ENCODE data around the gene UCKL1. TPM values are rescaled to one million over a fixed set of nuclear protein-coding genes. Genes with fewer than 3 reads are reported as not detected.
"Not testable (repeated sequence)": the region's sequence is repeated elsewhere in the genome, so short reads cannot be mapped to it uniquely, and the experiment has no call there.

The UCKL1 gene
- 14.3 TPM for total RNA-seq

GRCh38 chr20:63955827-63956663 is at the start of gene UCKL1:
TSS of gene UCKL1 (minus strand) at chr20:63956416. CDS start at chr20:63956372, 44 bp downstream.
- DNase-seq (ENCODE audit: low spot score in 2 of 2): peak; percentile 96 to 99
- peak; percentile 70 for FAIRE-seq

- DNase-seq (ENCODE audit: low spot score in 2 of 2) (no peak), FAIRE-seq (no peak)
These were observed 49.2 kb upstream of the UCKL1 start for GRCh38 chr20:64005394-64005793.

- DNase-seq (ENCODE audit: low spot score in 2 of 2) (no peak), FAIRE-seq (no peak)
These were observed 47.9 kb upstream of the UCKL1 start for GRCh38 chr20:64003960-64004725.

- no peak for DNase-seq (ENCODE audit: low spot score in 2 of 2)
- no peak for FAIRE-seq
These were observed 45.4 kb upstream of the UCKL1 start for GRCh38 chr20:64001607-64002011.

GRCh38 chr20:64000906-64001305 is 44.7 kb upstream of the UCKL1 start:
- no peak for FAIRE-seq
- DNase-seq (ENCODE audit: low spot score in 2 of 2): no peak

GRCh38 chr20:63982937-63983336 is 26.7 kb upstream of the UCKL1 start:
- FAIRE-seq (no peak), DNase-seq (ENCODE audit: low spot score in 2 of 2) (no peak)

- no peak for FAIRE-seq
- peak; percentile 98 to 99 for DNase-seq (ENCODE audit: low spot score in 2 of 2)
These were observed 24.9 kb upstream of the UCKL1 start, which contains the start of gene PRPF6 for GRCh38 chr20:63980806-63981728. TSS of gene PRPF6 (plus strand) at chr20:63981132. CDS start at chr20:63981246, 114 bp downstream.

- DNase-seq (ENCODE audit: low spot score in 2 of 2) (no peak), FAIRE-seq (no peak)
These were observed 24.1 kb upstream of the UCKL1 start for GRCh38 chr20:63980317-63980805.

GRCh38 chr20:63979557-63980316 is 23.5 kb upstream of the UCKL1 start, which contains the start of gene SAMD10:
TSS of gene SAMD10 (minus strand) at chr20:63979642. CDS start at chr20:63979467, 175 bp downstream.
- FAIRE-seq (no peak), DNase-seq (ENCODE audit: low spot score in 2 of 2) (peak in 1 of 2 donors; percentile 67)

GRCh38 chr20:63979229-63979556 is 23.0 kb upstream of the UCKL1 start:
- DNase-seq (ENCODE audit: low spot score in 2 of 2): peak in 1 of 2 donors; percentile 33
- FAIRE-seq: no peak

- DNase-seq (ENCODE audit: low spot score in 2 of 2) (peak in 1 of 2 donors; percentile 44), FAIRE-seq (no peak)
These were observed 22.4 kb upstream of the UCKL1 start for GRCh38 chr20:63978319-63979228.

GRCh38 chr20:63977739-63978276 is 21.6 kb upstream of the UCKL1 start:
- DNase-seq (ENCODE audit: low spot score in 2 of 2) (peak in 1 of 2 donors; percentile 12), FAIRE-seq (no peak)

- FAIRE-seq: no peak
- DNase-seq (ENCODE audit: low spot score in 2 of 2): no peak
These were observed 20.9 kb upstream of the UCKL1 start for GRCh38 chr20:63976980-63977738.

GRCh38 chr20:63976511-63976910 is 20.3 kb upstream of the UCKL1 start:
- not testable (repeated sequence) for DNase-seq (ENCODE audit: low spot score in 2 of 2); FAIRE-seq

GRCh38 chr20:63974402-63975200 is 18.4 kb upstream of the UCKL1 start:
- DNase-seq (ENCODE audit: low spot score in 2 of 2) (peak in 1 of 2 donors; percentile 29), FAIRE-seq (no peak)

GRCh38 chr20:63973636-63974401 is 17.6 kb upstream of the UCKL1 start:
- DNase-seq (ENCODE audit: low spot score in 2 of 2) (peak; percentile 89 to 95), FAIRE-seq (no peak)

All from frontal cortex (tissue), 4 donors.